Suprapubic skin (tissue), 4 donors: ENCODE data around the gene KAZN. TPM values are rescaled to one million over a fixed set of nuclear protein-coding genes. Genes with fewer than 3 reads are reported as not detected.

Experiments
- DNase-seq, 2 donors: peaks; one replicate each; pipeline ENCODE4 v3.0.0-alpha.2; 2019; ENCODE audit warnings: low spot score in 2 of 2
- H3K27ac ChIP-seq: fragments of 200-600 bp; sonication (generic); one replicate; pipeline ENCODE4 v1.5.1; 2019
- H3K27me3 ChIP-seq: fragments of 200-600 bp; sonication (generic); one replicate; pipeline ENCODE4 v1.5.1; 2019
- H3K36me3 ChIP-seq: fragments of 200-600 bp; sonication (generic); one replicate; pipeline ENCODE4 v1.5.1; 2019
- H3K4me1 ChIP-seq: fragments of 200-600 bp; sonication (generic); one replicate; pipeline ENCODE4 v1.5.1; 2019
- H3K4me3 ChIP-seq: fragments of 200-600 bp; sonication (generic); one replicate; pipeline ENCODE4 v1.5.1; 2019; ENCODE audit warnings: mild to moderate bottlenecking
- H3K9me3 ChIP-seq: fragments of 200-600 bp; sonication (generic); one replicate; pipeline ENCODE4 v1.5.1; 2019
- EP300 ChIP-seq: sonication (generic); formaldehyde crosslinking; IDR thresholded peaks from one replicate; pipeline ENCODE4 v1.6.1; 2017; ENCODE audit warnings: antibody characterized with exemption
- POLR2A ChIP-seq, 2 donors: fragments of 450-650 bp; IDR thresholded peaks; one replicate each; pipeline ENCODE4 v1.6.1; 2017; ENCODE audit warnings: antibody characterized with exemption in 2 of 2, mild to moderate bottlenecking in 2 of 2, moderate library complexity in 2 of 2
- POLR2AphosphoS5 ChIP-seq, 3 donors: sonication (generic); formaldehyde crosslinking; IDR thresholded peaks; one replicate each; pipeline ENCODE4 v1.6.1; 2017; ENCODE audit warnings: antibody characterized with exemption in 3 of 3
- WGBS: methylation state at CpG from one replicate; pipeline ENCODE4 v1.1.5; 2018; 5-methylcytosine and 5-hydroxymethylcytosine counted together
- total RNA-seq, 4 donors: library from RNA; depleted of rRNA; stranded (reverse); fragments of >200 nt; gene quantifications; one replicate each; pipeline ENCODE4 v1.1.0, GENCODE V29; 2016
- TF ChIP-seq, protein P1 (sequence below), 2 donors: fragments of 200-600 bp in 1 of 2; fragments of 450-650 bp in 1 of 2; sonication (generic) in 1 of 2; IDR thresholded peaks; one replicate each; pipeline ENCODE4 v1.5.1; 2016 to 2019; ENCODE audit warnings: antibody characterized with exemption in 2 of 2, mild to moderate bottlenecking in 1 of 2, moderate library complexity in 1 of 2

The KAZN gene
- total RNA-seq, 4 donors from 2014 or later, result 29.2 to 37.5 (median 31.7) TPM

DNA sequence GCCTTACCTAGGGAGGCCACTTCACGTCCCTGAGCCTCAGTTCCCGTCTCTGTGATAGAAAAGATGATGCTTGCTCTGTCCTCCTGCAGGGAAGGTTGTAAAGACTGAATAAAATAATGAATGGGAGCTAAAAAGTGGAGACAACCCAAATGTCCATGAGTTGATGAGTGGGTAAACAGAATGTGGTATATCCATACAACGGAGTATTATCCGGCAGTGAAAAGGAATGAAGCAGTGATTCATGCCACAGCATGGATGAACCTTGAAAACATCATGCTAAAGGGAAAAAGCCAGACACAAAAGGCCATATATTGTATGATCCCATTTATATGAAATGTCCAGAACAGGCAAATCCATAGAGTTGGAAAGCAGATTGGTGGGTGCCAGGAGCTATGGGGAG lies 77.9 kb downstream of the KAZN start:
- Histone ChIP-seq H3K9me3 (no peaks in the 10 kb centered on the region), H3K4me1 (no peaks in the 10 kb centered on the region), H3K27me3 (no peaks in the 10 kb centered on the region), H3K27ac (no peak overlapping the region), H3K36me3 (no peaks in the 10 kb centered on the region), H3K4me3 (no peak overlapping the region)
- no peak for DNase-seq
- WGBS, result 80% methylated on average over 4 of the region's 4 CpGs
- TF ChIP-seq POLR2A (IDR thresholded peaks at IDR 0.05), result no peak
- TF ChIP-seq, protein P1, sequence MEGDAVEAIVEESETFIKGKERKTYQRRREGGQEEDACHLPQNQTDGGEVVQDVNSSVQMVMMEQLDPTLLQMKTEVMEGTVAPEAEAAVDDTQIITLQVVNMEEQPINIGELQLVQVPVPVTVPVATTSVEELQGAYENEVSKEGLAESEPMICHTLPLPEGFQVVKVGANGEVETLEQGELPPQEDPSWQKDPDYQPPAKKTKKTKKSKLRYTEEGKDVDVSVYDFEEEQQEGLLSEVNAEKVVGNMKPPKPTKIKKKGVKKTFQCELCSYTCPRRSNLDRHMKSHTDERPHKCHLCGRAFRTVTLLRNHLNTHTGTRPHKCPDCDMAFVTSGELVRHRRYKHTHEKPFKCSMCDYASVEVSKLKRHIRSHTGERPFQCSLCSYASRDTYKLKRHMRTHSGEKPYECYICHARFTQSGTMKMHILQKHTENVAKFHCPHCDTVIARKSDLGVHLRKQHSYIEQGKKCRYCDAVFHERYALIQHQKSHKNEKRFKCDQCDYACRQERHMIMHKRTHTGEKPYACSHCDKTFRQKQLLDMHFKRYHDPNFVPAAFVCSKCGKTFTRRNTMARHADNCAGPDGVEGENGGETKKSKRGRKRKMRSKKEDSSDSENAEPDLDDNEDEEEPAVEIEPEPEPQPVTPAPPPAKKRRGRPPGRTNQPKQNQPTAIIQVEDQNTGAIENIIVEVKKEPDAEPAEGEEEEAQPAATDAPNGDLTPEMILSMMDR (IDR thresholded peaks at IDR 0.05), result no peak
- no peak for TF ChIP-seq POLR2AphosphoS5 (IDR thresholded peaks at IDR 0.05)
- no peak for TF ChIP-seq EP300

- DNase-seq, result no peak
- Histone ChIP-seq H3K36me3 (no peaks in the 10 kb centered on the region), H3K9me3 (no peaks in the 10 kb centered on the region), H3K4me3 (no peak overlapping the region), H3K4me1 (no peaks in the 10 kb centered on the region), H3K27ac (no peak overlapping the region), H3K27me3 (no peaks in the 10 kb centered on the region)
- WGBS, result 89% methylated on average over 3 of the region's 3 CpGs
- TF ChIP-seq EP300 (no peak), POLR2A (IDR thresholded peaks at IDR 0.05) (no peak), POLR2AphosphoS5 (IDR thresholded peaks at IDR 0.05) (no peak)
- TF ChIP-seq, protein P1 (IDR thresholded peaks at IDR 0.05), result no peak
Observed at GRCh38 chr1:14677292-14677971, 78.9 kb downstream of the KAZN start.

DNA sequence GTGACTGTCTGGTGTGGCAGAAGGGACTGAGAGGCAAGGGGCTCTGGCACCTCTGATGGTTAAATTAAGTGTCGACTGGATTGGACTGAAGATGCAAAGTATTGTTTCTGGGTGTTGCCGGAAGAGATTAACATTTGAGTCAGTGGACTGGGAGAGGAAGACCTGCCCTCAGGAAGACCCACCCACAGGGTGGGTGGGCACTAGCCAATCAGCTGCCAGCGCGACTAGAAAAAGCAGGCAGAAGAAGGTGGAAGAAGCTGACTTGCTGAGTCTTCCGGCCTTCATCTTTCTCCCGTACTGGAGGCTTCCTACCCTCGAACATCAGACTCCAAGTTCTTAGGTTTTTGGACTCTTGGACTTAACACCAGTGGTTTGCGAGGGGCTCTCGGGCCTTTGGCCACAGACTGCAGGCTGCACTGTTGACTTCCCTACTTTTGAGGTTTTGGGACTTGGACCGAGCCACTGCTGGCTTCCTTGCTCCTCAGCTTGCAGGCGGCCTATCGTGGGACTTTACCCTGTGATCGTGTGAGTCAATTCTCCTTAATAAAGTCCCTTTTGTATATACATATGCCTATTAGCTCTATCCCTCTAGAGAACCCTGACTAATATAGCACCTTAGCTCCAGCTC lies 79.6 kb downstream of the KAZN start:
- no peak overlapping the region for H3K4me3 ChIP-seq
- no peak for DNase-seq
- no peaks in the 10 kb centered on the region for H3K9me3 ChIP-seq
- H3K4me1 ChIP-seq, result no peaks in the 10 kb centered on the region
- no peaks in the 10 kb centered on the region for H3K27me3 ChIP-seq
- WGBS, result 81% methylated on average over 13 of the region's 13 CpGs
- no peak overlapping the region for H3K27ac ChIP-seq
- H3K36me3 ChIP-seq, result no peaks in the 10 kb centered on the region
- no peak for TF ChIP-seq EP300
- no peak for TF ChIP-seq POLR2A (IDR thresholded peaks at IDR 0.05)
- TF ChIP-seq POLR2AphosphoS5 (IDR thresholded peaks at IDR 0.05), result no peak
- TF ChIP-seq, protein P1 (IDR thresholded peaks at IDR 0.05), result no peak

DNA sequence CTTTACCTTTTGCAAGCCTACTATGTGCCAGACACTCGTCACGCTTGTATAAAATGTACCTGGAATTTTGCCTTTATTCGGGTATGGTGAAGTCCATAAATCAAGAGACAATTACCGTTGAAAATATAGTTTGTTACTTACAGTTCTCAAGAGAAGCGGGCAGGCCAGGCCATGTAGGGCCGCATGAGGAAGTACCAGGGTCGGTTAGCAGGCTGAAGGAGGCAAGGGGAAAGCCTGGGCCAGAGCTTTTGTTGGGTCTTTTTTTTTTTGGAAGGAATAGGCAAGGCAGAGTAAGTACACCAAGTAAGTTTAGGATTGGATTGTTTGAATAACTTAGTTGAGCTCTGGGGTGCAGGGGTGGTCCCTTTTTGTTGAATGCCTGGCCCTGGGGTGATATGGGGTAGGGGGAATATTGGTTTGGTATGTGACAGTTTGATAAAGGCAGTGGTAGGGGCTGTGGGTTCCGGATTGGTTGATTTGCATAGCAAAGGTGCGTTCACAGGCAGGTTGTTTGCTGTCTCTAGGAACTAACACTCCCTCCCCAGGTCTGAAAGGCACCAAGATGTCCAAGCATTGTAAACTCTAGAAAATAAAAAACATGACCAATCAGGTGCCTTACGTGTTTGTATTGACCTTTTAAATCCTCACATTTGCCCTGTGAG lies 80.7 kb downstream of the KAZN start:
- WGBS, result 89% methylated on average over 10 of the region's 10 CpGs
- Histone ChIP-seq H3K27me3 (no peaks in the 10 kb centered on the region), H3K4me3 (no peak overlapping the region), H3K4me1 (no peaks in the 10 kb centered on the region), H3K36me3 (no peaks in the 10 kb centered on the region), H3K27ac (no peak overlapping the region), H3K9me3 (no peaks in the 10 kb centered on the region)
- TF ChIP-seq POLR2AphosphoS5 (IDR thresholded peaks at IDR 0.05) (no peak), POLR2A (IDR thresholded peaks at IDR 0.05) (no peak), EP300 (no peak)
- TF ChIP-seq, protein P1 (IDR thresholded peaks at IDR 0.05), result no peak
- DNase-seq, result no peak

- Histone ChIP-seq H3K4me3 (no peak overlapping the region), H3K27me3 (no peaks in the 10 kb centered on the region), H3K4me1 (no peaks in the 10 kb centered on the region), H3K9me3 (no peaks in the 10 kb centered on the region), H3K36me3 (no peaks in the 10 kb centered on the region), H3K27ac (no peak overlapping the region)
- no peak for DNase-seq
- TF ChIP-seq, protein P1 (IDR thresholded peaks at IDR 0.05), result no peak
- TF ChIP-seq POLR2A (IDR thresholded peaks at IDR 0.05), result no peak
- 91% methylated on average over 3 of the region's 3 CpGs for WGBS
Observed at GRCh38 chr1:14681182-14681581, 82.7 kb downstream of the KAZN start.
